NB4 (cell line): ENCODE results near the gene QRICH2.

Experiments used
- CTCF ChIP-seq: IDR thresholded peaks from one replicate; pipeline ENCODE4 v1.5.1; 2012; ENCODE audit warnings: low read depth, low read length
- MAX ChIP-seq: IDR thresholded peaks from 2 replicates; pipeline ENCODE4 v1.6.1; 2011; ENCODE audit warnings: low read depth, low read length
- POLR2A ChIP-seq: IDR thresholded peaks from 2 replicates; pipeline ENCODE4 v1.6.1; 2011; ENCODE audit warnings: mild to moderate bottlenecking; ENCODE audit not compliant: insufficient read length; ENCODE audit errors: extremely low read depth

GRCh38 chr17:76252040-76252954 is 55.8 kb downstream of the QRICH2 start:
- TF ChIP-seq CTCF (no peak), MAX (peak; percentile 73), POLR2A (peak; percentile 25)
